Left lung (tissue), 10 donors: ENCODE data around the gene ASS1. TPM values are rescaled to one million over a fixed set of nuclear protein-coding genes. Genes with fewer than 3 reads are reported as not detected.

Experiments used
- ATAC-seq: fragments of 200-7000 bp; cut with Tn5 transposase; one replicate; pipeline ENCODE4 v1.9.1; 2020; ENCODE audit warnings: moderate library complexity
- DNase-seq, 4 donors: peaks; one replicate each; pipeline ENCODE4 v3.0.0-alpha.2; 2013 to 2020
- H3K27ac ChIP-seq, 2 donors: fragments of 200-600 bp; sonication (generic) in 1 of 2; one replicate each; pipeline versions ENCODE4 v1.5.0 to v1.8.0; 2020 to 2021
- H3K27me3 ChIP-seq, 2 donors: fragments of 200-600 bp; sonication (generic) in 1 of 2; one replicate each; pipeline versions ENCODE4 v1.5.0 to v1.8.0; 2020 to 2021
- H3K36me3 ChIP-seq, 2 donors: fragments of 200-600 bp; sonication (generic) in 1 of 2; one replicate each; pipeline versions ENCODE4 v1.5.0 to v1.8.0; 2020 to 2021
- H3K4me1 ChIP-seq, 2 donors: fragments of 200-600 bp; one replicate each; pipeline ENCODE4 v1.8.0; 2021
- H3K4me3 ChIP-seq, 2 donors: fragments of 200-600 bp; sonication (generic) in 1 of 2; one replicate each; pipeline versions ENCODE4 v1.5.0 to v1.8.0; 2020 to 2021; ENCODE audit warnings: mild to moderate bottlenecking in 1 of 2
- H3K9me3 ChIP-seq, 2 donors: fragments of 200-600 bp; sonication (generic) in 1 of 2; one replicate each; pipeline versions ENCODE4 v1.5.0 to v1.8.0; 2020 to 2021
- CTCF ChIP-seq, 2 donors: fragments of 200-600 bp; sonication (generic) in 1 of 2; IDR thresholded peaks; one replicate each; pipeline versions ENCODE4 v1.5.0 to v1.8.0; 2021; ENCODE audit warnings: antibody characterized with exemption in 2 of 2
- intact Hi-C, 2 donors: fragments of 100-400 bp; cut with DNase I; formaldehyde crosslinking; loops; one replicate each; pipeline versions ENCODE4 v1.11.2 to v1.14.2; 2022
- polyA plus RNA-seq, 6 donors: library from polyadenylated mRNA; unstranded; fragments of 120-200 nt; gene quantifications; one replicate each; pipeline ENCODE4 v1.2.1, GENCODE V29; 2013; ENCODE audit not compliant: insufficient read length in 6 of 6
- total RNA-seq, 2 donors: library from RNA; stranded (reverse); fragmentation: NEBNext Ultra II Directional; extraction: Animal tissue kit (Norgen Biotek cat#: 25700); gene quantifications; one replicate each; pipeline ENCODE4 v1.2.1, GENCODE V29; 2021
- donor health status: DM: no; HTN: yes; CAD: no.
- donor health status: DM: no; HTN: no; CAD: no.

The ASS1 gene
- total and polyA plus RNA-seq, 8 donors: 11.9 to 99.7 (median 27.8) TPM

- H3K9me3 ChIP-seq: no peaks in the 10 kb centered on the region
- H3K27ac ChIP-seq: no peak overlapping the region
- intact Hi-C loops: no loop called here
- no peak overlapping the region for H3K4me3 ChIP-seq
- no peaks in the 10 kb centered on the region for H3K4me1 ChIP-seq
- no peaks in the 10 kb centered on the region for H3K36me3 ChIP-seq
- ATAC-seq: no peak
- no peak for TF ChIP-seq CTCF (IDR thresholded peaks at IDR 0.05)
- peak in 1 of 4 donors; percentile 50 for DNase-seq
- peaks cover 17 to 64% of the 10 kb centered on the region in 2 donors for H3K27me3 ChIP-seq
Observed at GRCh38 chr9:130542457-130543228, 97.9 kb downstream of the ASS1 start.

DNA sequence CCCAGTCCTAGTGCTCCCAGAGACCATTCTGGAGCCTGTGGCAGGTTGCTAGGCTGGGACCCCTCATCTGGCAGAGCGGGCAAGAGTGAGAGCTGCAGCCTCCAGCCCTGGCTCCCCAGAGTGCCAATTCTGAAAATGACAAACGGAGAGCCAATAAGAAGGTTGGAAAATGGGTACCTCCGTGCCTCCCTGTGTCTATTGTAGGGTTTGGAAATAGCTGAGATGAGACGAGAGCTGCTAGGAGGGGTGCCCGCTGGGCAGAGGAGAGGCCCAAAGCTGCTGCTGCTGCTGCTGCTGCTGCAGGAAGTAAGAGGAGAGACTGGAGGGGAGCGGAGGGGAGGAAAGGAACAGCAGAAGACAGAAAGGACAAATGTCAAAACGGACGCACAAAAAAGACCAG is 98.6 kb downstream of the ASS1 start:
- no peak overlapping the region for H3K27ac ChIP-seq
- TF ChIP-seq CTCF (IDR thresholded peaks at IDR 0.05): no peak
- H3K4me3 ChIP-seq: no peak overlapping the region
- peaks cover 12 to 56% of the 10 kb centered on the region in 2 donors for H3K27me3 ChIP-seq
- intact Hi-C loops: no loop called here
- no peaks in the 10 kb centered on the region for H3K4me1 ChIP-seq
- no peak for ATAC-seq
- H3K9me3 ChIP-seq: no peaks in the 10 kb centered on the region
- peak in 1 of 4 donors; percentile 31 for DNase-seq
- H3K36me3 ChIP-seq: no peaks in the 10 kb centered on the region

GRCh38 chr9:130543859-130544258 is 99.1 kb downstream of the ASS1 start:
- H3K4me1 ChIP-seq: no peaks in the 10 kb centered on the region
- no peaks in the 10 kb centered on the region for H3K9me3 ChIP-seq
- peaks cover 8 to 51% of the 10 kb centered on the region in 2 donors for H3K27me3 ChIP-seq
- no peak for DNase-seq
- no peak for TF ChIP-seq CTCF (IDR thresholded peaks at IDR 0.05)
- H3K27ac ChIP-seq: no peak overlapping the region
- no peak for ATAC-seq
- H3K36me3 ChIP-seq: no peaks in the 10 kb centered on the region
- no peak overlapping the region for H3K4me3 ChIP-seq
- intact Hi-C loops: no loop called here

DNA sequence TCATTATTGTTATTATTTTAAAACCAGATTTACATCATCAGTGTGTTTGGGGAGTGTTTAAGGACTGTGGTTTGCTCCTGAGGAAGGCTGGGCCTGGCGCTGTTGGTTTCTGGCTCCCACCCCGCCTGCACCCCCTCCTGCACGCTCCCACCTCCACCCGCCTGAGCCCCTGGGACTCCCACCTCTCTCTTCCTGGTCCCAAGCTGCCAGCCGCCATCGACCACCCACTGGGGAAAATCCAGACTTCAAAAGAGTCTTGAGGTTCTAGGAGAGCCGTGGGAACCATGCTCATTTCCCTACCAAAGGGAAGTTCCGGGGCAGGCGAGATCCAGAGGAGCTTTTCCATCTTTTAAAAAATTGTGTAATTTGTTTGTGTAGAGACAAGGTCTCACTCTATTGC is 99.6 kb downstream of the ASS1 start:
- no peak for ATAC-seq
- intact Hi-C loops: no loop called here

More for the DNA sequence above, 99.6 kb downstream of the ASS1 start:
- TF ChIP-seq CTCF (IDR thresholded peaks at IDR 0.05): no peak
- Histone ChIP-seq H3K27me3 (peaks cover 5 to 46% of the 10 kb centered on the region in 2 donors), H3K36me3 (no peaks in the 10 kb centered on the region), H3K4me1 (no peaks in the 10 kb centered on the region), H3K4me3 (no peak overlapping the region), H3K9me3 (peaks cover 0 to 5% of the 10 kb centered on the region in 2 donors), H3K27ac (no peak overlapping the region)
- no peak for DNase-seq
